HG03175 (cell line): Measurements from ENCODE around the gene ABHD14A.

Source experiments
- ATAC-seq: cut with Tn5 transposase; IDR thresholded peaks from one replicate; pipeline ENCODE4 v1.9.1; 2021; ENCODE audit warnings: mild to moderate bottlenecking, moderate library complexity; ENCODE audit not compliant: unreplicated experiment

Gene ABHD14A

DNA sequence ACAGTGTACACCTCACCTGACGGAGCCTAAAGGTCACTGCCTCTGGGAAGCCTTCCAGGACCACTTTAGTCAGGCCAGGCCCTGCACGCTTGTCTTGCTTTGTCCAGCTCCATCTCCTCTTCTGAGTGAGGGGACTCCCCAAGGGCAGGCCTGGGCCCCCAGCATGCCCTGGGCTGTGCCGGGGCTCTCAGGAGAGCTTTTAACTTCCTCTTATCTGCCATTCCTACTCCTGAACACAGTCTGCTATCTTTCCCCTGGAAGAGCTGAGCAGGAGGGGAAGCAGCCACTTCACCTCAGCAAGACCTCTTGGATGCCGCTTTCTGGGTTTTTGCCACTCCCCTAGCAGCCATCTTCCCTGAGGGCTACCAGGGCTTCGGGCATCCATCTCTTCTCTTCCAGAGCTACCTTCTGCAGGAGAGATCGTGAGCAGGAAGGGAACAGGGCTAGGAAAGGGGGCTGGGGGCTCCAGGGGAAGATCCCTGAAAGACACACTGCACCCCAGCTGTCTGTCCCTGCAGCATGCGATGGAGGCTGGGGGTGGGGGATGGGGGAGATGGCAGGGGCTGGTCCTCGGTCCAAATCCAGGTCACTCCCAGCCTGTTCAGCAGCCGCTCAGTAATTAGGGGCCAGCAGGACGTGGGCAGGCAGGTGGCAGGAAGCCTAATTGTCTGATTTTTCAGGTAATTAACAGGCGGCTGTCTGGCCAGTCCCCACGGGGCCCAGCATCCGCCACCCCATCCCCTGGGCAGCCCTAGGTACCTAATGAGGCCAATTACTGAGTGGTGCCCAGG is 40.8 kb downstream of the ABHD14A start:
- ATAC-seq = no peak

DNA sequence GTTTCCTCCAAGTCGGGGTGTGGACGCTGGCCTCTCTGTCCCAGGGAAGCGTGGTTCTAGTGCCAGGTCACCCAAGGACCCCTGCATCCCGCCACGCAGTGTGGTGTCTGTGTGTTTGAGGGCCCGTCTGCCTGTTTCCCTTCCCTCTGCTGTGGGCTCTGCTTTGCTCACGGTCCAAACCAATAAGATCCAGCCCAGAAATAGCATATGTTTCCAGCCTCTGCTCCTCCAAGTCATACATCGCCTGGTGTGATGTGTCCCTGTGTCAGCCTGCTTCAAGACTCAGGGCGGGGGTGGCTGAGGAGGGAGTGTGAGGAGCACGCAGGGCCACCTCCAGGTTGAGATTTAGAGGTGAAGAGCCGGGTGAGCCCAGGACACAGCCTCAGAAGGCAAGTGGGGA is 42.7 kb downstream of the ABHD14A start:
- no peak for ATAC-seq

DNA sequence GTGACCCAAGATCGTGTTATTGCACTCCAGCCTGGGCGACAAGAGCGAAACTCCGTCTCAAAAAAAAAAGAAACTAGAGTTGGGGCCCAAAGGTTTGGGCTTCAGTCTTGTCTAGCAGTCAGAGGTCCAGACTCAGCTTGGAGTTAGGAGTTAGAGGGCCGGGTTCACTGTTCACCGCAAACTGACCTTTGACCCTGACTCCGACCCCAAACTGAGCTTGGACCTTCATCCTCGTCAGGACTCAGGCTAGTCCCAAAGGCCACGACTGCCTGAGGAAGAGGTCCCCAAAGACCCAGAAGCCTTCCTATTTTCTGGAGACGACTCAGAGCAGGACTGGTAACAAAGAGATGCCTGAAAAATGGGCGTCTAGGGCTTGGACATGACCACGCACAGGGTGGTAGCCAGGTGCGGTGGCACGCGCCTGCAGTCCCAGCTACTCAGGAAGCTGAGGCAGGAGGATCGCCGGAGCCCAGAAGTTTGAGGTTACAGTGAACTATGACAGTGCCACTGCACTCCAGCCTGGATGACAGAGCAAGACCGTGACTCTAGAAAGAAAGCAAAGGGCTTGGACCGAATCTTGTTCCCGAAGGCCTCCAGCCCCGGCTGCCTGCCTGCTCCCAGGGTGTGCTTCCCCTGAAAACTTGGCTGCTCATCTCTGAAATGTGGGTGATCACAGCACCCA is 43.6 kb downstream of the ABHD14A start:
- ATAC-seq = no peak

DNA sequence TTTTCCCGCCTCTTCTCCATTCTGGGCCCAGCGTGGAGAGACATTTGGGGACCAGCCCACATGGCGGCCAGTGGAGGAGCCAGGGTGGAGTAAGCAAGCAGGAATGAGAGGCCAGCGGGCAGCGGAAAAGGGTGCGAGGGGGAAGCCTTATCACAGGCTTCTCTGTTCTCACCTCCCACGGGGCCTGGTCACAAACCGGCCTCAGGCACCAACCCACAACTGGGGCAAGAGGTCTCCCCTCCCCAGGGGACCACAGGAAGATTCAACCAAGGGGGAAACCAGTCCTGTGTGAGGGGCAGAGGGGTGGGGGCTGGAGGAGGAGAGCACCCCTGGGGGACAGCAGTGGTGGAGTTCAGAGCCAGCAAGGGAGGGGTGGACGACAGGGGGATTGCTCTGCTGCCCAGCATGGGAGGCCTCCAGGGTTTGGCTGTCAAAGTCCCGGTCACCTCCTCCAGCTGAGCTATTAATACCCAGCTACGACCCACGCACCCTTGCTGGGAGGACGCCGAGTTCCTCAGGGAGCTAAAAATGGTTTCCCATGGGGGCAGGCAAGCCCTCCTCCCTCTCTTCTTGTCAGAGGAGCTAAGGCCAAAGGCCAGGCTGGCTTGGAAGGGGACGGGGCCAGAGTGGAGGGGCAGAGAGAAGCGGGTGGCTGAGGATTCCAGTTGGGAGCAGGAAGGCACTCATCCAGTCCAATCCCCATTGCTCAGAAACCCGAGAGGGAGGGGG is 44.7 kb downstream of the ABHD14A start:
- no peak for ATAC-seq

DNA sequence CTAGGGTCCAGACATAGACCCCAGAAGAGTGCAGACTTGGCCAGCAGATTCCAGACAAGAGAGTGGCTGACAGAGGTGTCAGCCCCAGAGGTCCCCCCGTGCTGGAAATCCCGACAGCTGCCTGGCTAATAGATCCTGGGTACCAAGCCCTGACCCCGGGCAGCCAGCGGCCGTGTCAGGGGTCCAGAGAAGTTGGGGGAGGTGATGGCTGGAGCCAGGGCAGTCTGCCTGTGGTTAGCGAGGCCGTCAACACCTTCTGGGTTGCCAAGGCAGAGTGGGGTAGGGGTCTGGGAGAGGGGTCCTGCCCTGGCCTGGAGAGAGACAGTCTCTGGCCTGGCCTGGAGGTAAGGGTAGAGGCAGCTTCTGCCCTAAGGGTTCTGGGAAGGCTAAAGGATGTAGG is 45.9 kb downstream of the ABHD14A start:
- no peak for ATAC-seq

DNA sequence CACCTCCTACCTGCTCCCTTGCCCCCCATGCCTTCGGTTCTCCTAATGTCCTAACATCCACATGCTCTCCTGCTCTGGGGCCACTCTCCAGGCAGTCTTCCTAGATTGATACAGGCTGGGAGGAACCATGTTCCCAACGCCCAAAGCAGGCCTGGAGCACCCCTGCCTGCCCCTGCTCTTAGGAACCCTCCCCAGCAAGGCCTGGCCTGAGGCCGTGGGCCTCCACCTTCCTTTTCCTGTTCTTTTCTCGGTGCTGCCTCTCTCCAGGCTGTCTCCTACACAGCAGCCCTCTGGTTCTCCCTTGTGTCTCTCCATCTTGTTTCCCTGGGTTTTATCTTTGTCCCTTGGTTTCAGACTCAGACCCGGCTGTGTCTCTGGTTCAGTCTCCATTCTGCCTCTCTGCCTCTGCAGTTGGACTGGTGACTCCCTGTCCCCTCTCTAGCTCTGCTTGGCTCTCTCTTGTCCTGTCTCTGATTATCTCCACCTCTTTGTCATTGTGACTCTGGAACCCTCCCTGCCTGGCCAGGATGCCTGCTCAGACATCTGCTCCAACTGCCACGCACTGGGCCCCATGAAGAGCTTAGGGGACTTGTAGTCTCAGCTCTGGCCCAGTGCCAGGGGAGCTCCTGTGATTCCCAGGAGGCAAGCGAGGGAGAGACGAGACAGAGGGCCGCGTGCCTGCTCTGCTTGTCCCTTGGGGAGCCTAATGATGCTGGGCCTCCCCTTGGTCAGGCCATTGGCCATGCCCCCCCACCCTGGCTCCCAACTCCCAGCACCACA is 46.8 kb downstream of the ABHD14A start:
- ATAC-seq = no peak

DNA sequence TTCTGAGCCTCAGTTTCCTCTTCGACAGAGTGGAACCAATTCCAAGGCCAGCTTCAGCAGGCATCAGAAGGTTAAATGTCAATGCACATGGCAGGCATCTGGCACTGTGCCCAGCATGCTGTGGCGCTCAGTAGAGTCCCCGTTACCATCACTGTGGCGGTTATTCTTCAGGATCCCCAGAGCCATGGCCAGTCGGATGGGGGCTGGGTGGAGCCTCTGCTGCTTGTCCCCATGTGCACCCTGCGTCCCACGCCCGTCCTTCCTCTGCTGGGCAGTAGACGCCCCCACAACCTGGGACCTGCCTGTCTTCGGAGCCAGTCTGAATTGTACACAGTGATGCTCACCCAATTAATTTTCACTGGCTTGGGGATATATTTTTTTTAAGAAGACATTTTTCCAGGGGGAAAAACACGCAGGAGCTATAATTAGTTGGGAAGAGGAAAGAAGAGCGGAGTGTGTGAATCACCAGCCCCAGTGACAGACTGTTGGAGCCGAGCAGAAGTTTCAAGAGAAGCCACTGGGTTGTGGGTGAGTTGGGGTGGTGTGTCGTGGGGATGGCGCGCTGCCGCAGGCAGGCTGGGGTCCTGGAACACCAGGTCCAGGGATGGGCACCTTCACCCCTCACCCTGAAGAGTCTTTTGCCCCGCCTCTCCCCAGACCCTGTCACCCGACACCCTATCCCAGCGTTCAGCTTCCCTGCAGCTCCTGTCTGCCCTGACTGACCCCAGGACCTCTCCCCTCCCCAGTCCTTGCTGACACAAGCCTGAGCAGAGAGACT is 47.6 kb downstream of the ABHD14A start:
- no peak for ATAC-seq

DNA sequence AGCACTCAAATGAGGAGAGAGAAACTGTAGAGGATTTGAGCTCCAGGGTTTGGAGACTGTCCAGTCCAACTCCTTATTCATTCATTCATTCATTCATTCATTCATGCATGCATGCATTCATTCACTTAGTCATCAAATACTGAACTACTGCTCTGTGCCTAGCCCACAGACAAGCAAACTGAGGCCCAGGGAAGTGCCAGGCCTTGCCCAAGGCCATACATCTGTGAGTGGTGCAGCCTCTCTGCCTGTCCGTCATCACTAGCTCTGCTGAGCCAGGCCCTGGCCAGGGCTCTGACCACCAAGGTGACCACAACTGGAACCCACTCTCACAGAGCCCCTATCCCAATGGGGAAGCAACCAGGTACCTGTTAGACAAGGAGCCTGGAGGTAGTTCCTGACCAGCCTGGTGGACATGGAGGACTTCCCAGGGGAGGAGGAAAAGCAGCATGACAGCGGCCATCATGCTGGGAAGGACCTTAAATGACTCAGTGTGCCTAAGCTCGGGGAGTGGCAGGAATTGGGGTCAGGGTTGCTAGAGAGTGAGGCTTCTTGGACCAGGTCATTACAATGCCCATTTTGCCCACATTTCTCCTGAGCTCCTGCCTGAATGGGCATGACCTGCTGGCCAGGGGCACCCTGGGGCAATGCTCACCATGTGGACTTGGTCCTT is 48.4 kb downstream of the ABHD14A start:
- no peak for ATAC-seq

DNA sequence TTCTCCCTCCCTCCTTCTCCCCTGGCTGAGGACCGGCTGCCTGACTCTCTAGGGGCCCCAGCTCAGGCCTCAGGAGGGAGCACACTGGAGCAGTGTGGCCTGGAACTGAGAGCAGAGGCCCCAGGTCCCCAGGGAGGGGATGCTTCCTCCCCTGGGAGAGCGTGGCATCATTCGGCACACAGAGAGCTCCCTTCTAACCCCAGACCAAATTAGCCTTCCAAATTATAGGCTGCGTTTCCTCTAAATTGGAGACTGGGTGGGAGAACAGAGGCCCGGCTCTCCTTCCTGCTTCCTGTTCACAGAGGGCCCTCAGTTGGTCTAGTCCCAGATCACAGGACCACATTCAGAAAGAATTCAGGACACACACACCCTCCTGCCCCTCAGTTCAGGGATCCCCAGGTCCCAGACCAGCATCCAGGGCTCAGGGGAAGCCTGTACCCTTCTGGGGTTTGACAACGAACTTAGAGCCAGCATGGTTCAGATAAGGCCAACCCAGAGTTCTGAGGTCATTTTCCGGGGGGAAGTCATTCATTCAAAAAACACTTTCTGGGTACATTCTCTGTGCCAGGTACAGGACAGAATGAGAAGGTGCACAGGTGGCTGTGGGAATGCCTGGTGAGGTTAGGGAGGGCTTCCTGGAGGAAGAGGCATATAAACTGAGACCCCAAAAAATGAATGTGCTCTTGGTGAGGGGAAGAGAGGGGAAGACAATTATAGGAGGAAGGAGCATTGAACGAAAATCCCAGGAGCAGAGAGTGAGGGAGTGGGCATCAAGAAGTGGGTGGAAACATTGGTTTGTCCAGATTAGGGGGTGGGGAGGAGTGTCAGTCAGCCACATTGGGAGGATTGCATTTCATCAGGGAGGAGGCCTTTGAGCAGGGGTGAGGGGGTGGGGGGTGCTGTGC is 49.2 kb downstream of the ABHD14A start:
- peak; percentile 75 for ATAC-seq

DNA sequence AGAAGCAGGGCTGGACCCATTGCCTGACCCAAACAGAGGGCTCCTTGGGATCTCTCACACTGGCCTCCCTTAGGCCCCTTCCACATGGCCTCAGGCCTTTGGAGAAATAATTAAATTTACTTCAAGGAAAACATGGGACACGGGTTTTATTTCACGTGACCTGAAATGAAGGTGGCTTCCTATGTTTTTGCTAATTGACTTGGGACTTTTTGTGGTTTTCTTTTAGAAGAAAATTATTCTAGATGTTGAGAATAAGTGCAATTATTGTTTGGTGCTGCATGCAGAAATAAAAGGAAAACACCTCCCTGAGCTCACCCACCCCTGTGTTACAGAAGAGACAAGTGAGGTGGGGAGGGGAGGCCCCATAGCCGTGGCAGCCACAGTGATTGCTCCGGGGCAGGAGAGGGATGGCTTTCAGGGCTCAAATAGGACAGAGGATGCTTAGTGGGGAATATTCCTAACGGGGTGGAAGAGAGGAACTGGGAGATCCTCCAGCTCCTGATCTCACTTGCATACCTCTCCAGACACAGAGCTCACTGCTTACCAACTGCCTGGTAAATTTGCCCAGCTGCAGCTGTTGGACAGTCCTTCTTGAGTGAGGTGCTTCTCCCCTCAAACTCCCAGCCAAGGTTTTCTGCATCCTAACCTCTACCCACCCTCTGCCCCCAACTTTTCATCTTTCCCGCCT is 50.0 kb downstream of the ABHD14A start:
- ATAC-seq = no peak

DNA sequence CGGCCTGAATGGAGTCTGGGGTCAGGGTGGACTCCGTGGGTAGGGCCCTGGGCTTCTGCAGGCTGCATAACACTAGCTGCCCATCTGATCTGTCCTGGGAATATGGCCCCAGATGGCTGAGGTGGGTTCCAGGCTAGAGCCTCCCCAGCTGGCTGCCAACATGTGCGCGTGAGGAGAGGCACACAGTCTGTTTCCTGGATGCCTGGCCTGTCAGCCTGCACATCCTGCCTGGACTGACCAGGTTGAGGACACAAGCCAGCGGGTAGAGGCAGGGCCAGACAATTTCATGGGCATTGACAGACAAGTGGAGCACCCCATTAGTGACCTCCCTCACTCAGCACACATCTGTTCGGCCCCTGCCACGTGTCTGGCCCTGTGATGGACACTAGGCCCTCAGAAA is 50.6 kb downstream of the ABHD14A start:
- no peak for ATAC-seq

DNA sequence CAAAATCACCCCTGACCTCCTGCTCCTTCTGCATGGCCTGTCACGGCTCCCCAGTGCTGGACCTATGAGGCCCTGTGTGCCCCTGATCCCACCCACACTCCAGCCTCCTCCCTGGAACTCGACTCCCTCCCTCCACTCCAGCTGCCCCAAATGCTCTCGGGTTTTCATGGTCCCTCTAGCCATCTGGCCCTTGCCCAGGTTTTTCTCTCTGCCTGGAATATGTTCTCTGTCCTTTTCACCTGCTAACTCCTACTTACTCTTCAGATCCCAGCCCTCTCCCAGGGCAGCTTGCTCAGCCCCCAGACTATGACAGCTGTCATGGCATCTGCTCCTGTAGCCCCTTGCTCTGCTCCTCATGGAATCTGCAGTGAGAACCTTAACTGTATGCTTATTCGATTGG is 51.2 kb downstream of the ABHD14A start:
- no peak for ATAC-seq

DNA sequence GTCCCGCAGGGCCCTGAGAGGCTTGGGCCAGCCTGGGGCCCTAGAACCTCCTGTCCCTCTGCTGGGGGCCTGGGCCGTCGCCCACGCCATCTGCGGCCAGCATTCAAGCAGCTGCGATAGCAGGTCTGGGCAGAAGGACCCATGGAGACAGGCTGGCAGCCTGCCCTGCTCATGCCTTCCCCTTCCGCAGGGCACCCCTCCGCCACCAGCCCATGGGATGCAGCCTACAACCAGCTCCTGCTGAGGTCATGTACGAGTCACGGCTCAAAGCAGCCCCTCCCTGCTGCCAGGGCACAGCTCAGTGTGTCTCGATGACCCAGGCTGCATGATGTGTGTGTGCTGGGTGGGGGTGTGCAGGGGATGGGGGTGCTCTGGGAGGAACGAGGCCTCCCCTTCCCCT is 53.7 kb downstream of the ABHD14A start:
- ATAC-seq = no peak

DNA sequence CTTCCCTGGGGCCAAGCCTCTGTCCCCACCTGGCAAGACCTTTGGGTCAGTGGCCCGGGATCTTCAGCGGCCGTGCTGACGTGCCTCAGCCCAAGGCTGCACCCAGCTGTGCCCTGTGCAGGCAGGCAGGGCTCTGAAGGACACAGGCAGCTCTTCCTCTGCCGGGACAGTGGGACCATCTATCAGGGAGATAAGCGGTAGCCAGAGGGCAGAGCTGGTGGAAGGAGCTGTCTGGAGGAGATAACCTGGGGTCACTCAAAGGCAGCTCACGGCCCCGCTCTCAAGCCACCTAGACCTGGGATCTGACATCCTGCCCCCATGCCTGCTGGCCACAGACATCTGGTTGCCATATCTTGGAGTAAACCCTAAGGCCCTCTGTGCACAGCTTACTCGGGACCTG is 54.2 kb downstream of the ABHD14A start:
- ATAC-seq = no peak

DNA sequence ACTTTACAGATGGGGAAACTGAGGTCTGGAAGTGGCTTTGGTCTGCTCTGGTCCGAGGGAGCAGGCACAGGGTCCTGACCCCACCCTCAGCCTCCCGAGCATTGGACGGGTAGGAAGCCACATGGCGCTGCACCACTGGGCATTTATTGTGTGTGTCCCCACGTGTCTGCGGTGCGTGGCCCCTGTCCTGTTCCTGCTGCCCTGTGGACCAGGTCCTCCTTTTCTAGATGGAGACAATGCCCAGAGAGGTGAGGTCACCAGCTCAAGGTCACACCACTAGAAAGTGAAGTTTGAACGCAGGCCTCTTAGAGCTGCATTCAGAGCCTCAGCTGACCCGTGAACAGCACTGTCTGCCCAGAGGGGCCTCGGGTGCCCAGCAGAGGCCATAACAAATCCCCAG is 54.7 kb downstream of the ABHD14A start:
- ATAC-seq = no peak
